ENCODE results near the gene LAMA2. TPM values are rescaled to one million over a fixed set of nuclear protein-coding genes. Genes with fewer than 3 reads are reported as not detected.

Gene LAMA2
- total and polyA plus RNA-seq, 2 of the 13 experiments (the other 11 are each of a cell fraction or from before 2014, with no cell fraction given) = 0.11 to 0.28 TPM

GRCh38 chr6:129130106-129130505 lies 247.2 kb downstream of the LAMA2 start:
- no peak overlapping the region for H2AFZ ChIP-seq (ENCODE audit: low read length)
- no peaks in the 10 kb centered on the region for H3K36me3 ChIP-seq (replicated peaks in 1 of 2; ENCODE audit: control insufficient read depth in 1 of 2, insufficient read depth in 2 of 2, low read length in 2 of 2)
- H3K9me3 ChIP-seq (ENCODE audit: low read length) = no peaks in the 10 kb centered on the region
- intact Hi-C loops (cut with micrococcal nuclease; ENCODE audit: unreplicated experiment) (no loop called here), in situ Hi-C loops (cut with HindIII; ENCODE audit: extremely low pct_ligation_motif_present, low pct_unique_long_range_greater_than_20kb) (no loop called here)
- H3K4me2 ChIP-seq (ENCODE audit: low read depth, low read length) = no peak overlapping the region
- ATAC-seq (no peak), DNase-seq (ENCODE audit: low spot score) (no peak), FAIRE-seq (no peak)
- H3K27ac ChIP-seq (ENCODE audit: extremely low read length, insufficient read depth, low read length) = no peak overlapping the region
- H4K20me1 ChIP-seq (ENCODE audit: insufficient read depth, low read length) = no peaks in the 10 kb centered on the region
- no TSS peak for BruUV-seq (replicated peaks)
- ChIA-PET CTCF (ENCODE audit: low intra/inter-chr PET ratio, low total read pairs) (no interaction called here), POLR2A (interaction anchor here (0.7 kb wide), 1 partner anchor 28 kb away, joined by 3 read pairs; no protein-coding TSS in a partner anchor)
- no peaks in the 10 kb centered on the region for H3K27me3 ChIP-seq (ENCODE audit: control insufficient read depth in 1 of 2, insufficient read depth in 2 of 2, low read length in 2 of 2)
- no peak overlapping the region for H3K9ac ChIP-seq (ENCODE audit: insufficient read depth, low read depth, low read length)
- no peaks in the 10 kb centered on the region for H3K4me1 ChIP-seq (ENCODE audit: insufficient read depth, low read length)
- no peak overlapping the region for H3K4me3 ChIP-seq (replicated peaks in 1 of 3; ENCODE audit: insufficient read depth in 1 of 3, low read depth in 2 of 3, low read length in 3 of 3)
- no peaks in the 10 kb centered on the region for H3K79me2 ChIP-seq (ENCODE audit: insufficient read depth, low read length)
- no peak for TF ChIP-seq ZBTB33 (CRISPR knock-in tag; IDR thresholded peaks at IDR 0.05)
- no peak for TF ChIP-seq MLLT10 (CRISPR knock-in tag; IDR thresholded peaks at IDR 0.05)
- no peak for TF ChIP-seq MED8 (CRISPR knock-in tag; IDR thresholded peaks at IDR 0.05; ENCODE audit: insufficient replicate concordance)
- TF ChIP-seq ZNF510 (CRISPR knock-in tag; IDR thresholded peaks at IDR 0.05; ENCODE audit: low read depth) = no peak
- TF ChIP-seq PAX8 (CRISPR knock-in tag; IDR thresholded peaks at IDR 0.05; ENCODE audit: borderline replicate concordance) = no peak

- Histone ChIP-seq H3K9me3 (ENCODE audit: low read length) (no peaks in the 10 kb centered on the region), H4K20me1 (ENCODE audit: insufficient read depth, low read length) (no peaks in the 10 kb centered on the region), H3K36me3 (replicated peaks in 1 of 2; ENCODE audit: control insufficient read depth in 1 of 2, insufficient read depth in 2 of 2, low read length in 2 of 2) (no peaks in the 10 kb centered on the region), H3K4me1 (ENCODE audit: insufficient read depth, low read length) (no peaks in the 10 kb centered on the region), H3K27ac (ENCODE audit: extremely low read length, insufficient read depth, low read length) (no peak overlapping the region), H3K9ac (ENCODE audit: insufficient read depth, low read depth, low read length) (no peak overlapping the region), H3K4me2 (ENCODE audit: low read depth, low read length) (no peak overlapping the region), H3K27me3 (ENCODE audit: control insufficient read depth in 1 of 2, insufficient read depth in 2 of 2, low read length in 2 of 2) (no peaks in the 10 kb centered on the region), H3K4me3 (replicated peaks in 1 of 3; ENCODE audit: insufficient read depth in 1 of 3, low read depth in 2 of 3, low read length in 3 of 3) (no peak overlapping the region), H2AFZ (ENCODE audit: low read length) (no peak overlapping the region), H3K79me2 (ENCODE audit: insufficient read depth, low read length) (no peaks in the 10 kb centered on the region)
- ChIA-PET POLR2A (no interaction called here), CTCF (ENCODE audit: low intra/inter-chr PET ratio, low total read pairs) (no interaction called here)
- no peak for DNase-seq (ENCODE audit: low spot score)
- FAIRE-seq = no peak
- ATAC-seq = no peak
- TF ChIP-seq ZNF792 (CRISPR knock-in tag; IDR thresholded peaks at IDR 0.05) = no peak
- TF ChIP-seq NCOA1 (CRISPR knock-in tag; IDR thresholded peaks at IDR 0.05) = no peak
- no peak for TF ChIP-seq TGIF2 (CRISPR knock-in tag; IDR thresholded peaks at IDR 0.05)
- WGBS (ENCODE audit: low lambda C conversion rate) = 3% methylated on average over 3 of the region's 3 CpGs
- BruUV-seq (replicated peaks) = no TSS peak
- in situ Hi-C loops (cut with HindIII; ENCODE audit: extremely low pct_ligation_motif_present, low pct_unique_long_range_greater_than_20kb) = no loop called here
- intact Hi-C loops (cut with micrococcal nuclease; ENCODE audit: unreplicated experiment) = no loop called here
Measured at GRCh38 chr6:129130959-129131681, 248.2 kb downstream of the LAMA2 start.

Measured in HepG2 (cell line).